Trophoblast cell (in vitro differentiated cells and primary cell): ENCODE data around the gene TMEM91.

Source experiments
- DNase-seq, 2 donors: peaks; one replicate each; pipeline ENCODE4 v3.0.0-alpha.2; 2016
- H2AFZ ChIP-seq: 2 replicates; pipeline ENCODE4 v1.6.1; 2013; ENCODE audit warnings: low read length, moderate library complexity, mild to moderate bottlenecking; ENCODE audit not compliant: insufficient read depth, poor library complexity
- H2AK5ac ChIP-seq: 2 replicates; pipeline ENCODE4 v1.6.1; 2013; ENCODE audit warnings: mild to moderate bottlenecking, low read length
- H2BK120ac ChIP-seq: 2 replicates; pipeline ENCODE4 v1.6.1; 2013; ENCODE audit warnings: low read length, mild to moderate bottlenecking, moderate library complexity; ENCODE audit not compliant: insufficient read depth, poor library complexity
- H2BK12ac ChIP-seq: 2 replicates; pipeline ENCODE4 v1.6.1; 2013; ENCODE audit warnings: mild to moderate bottlenecking, low read length, moderate library complexity
- H2BK5ac ChIP-seq: 2 replicates; pipeline ENCODE4 v1.6.1; 2013; ENCODE audit warnings: low read length, low read depth, moderate library complexity, mild to moderate bottlenecking; ENCODE audit not compliant: poor library complexity
- H3K14ac ChIP-seq: 2 replicates; pipeline ENCODE4 v1.6.1; 2013; ENCODE audit warnings: mild to moderate bottlenecking, low read length
- H3K18ac ChIP-seq: 2 replicates; pipeline ENCODE4 v1.6.1; 2013; ENCODE audit warnings: mild to moderate bottlenecking, low read length
- H3K23ac ChIP-seq: 2 replicates; pipeline ENCODE4 v1.6.1; 2013; ENCODE audit warnings: low read length
- H3K27ac ChIP-seq: 2 replicates; pipeline ENCODE4 v1.5.1; 2013; ENCODE audit warnings: low read depth, mild to moderate bottlenecking, inconsistent platforms, low read length, moderate library complexity
- H3K27me3 ChIP-seq: 2 replicates; pipeline ENCODE4 v1.6.1; 2013; ENCODE audit warnings: inconsistent platforms, mild to moderate bottlenecking, low read length, moderate library complexity; ENCODE audit not compliant: insufficient read depth
- H3K36me3 ChIP-seq, 2 experiments: 1 replicate in 1 of 2; 2 replicates in 1 of 2; pipeline ENCODE4 v1.6.1; 2013; ENCODE audit warnings: low read length in 2 of 2, mild to moderate bottlenecking in 2 of 2, moderate library complexity in 1 of 2; ENCODE audit not compliant: insufficient read depth in 2 of 2, control insufficient read depth in 1 of 2
- H3K4ac ChIP-seq: 2 replicates; pipeline ENCODE4 v1.6.1; 2013; ENCODE audit warnings: low read depth, mild to moderate bottlenecking, low read length, moderate library complexity
- H3K4me1 ChIP-seq, 2 experiments: 1 replicate in 1 of 2; 2 replicates in 1 of 2; pipeline ENCODE4 v1.6.1; 2013; ENCODE audit warnings: low read length in 2 of 2, mild to moderate bottlenecking in 2 of 2, moderate library complexity in 1 of 2; ENCODE audit not compliant: insufficient read depth in 2 of 2, control insufficient read depth in 1 of 2
- H3K4me2 ChIP-seq: 2 replicates; pipeline ENCODE4 v1.6.1; 2013; ENCODE audit warnings: inconsistent platforms, mild to moderate bottlenecking, low read length, moderate library complexity
- H3K4me3 ChIP-seq: 2 replicates; pipeline ENCODE4 v1.5.1; 2013; ENCODE audit warnings: mild to moderate bottlenecking, low read depth, low read length, inconsistent platforms
- H3K79me1 ChIP-seq: one replicate; pipeline ENCODE4 v1.6.1; 2013; ENCODE audit warnings: low read length
- H3K79me2 ChIP-seq: 2 replicates; pipeline ENCODE4 v1.6.1; 2013; ENCODE audit warnings: low read length, mild to moderate bottlenecking; ENCODE audit not compliant: control insufficient read depth, insufficient read depth, poor library complexity
- H3K9ac ChIP-seq: 2 replicates; pipeline ENCODE4 v1.6.1; 2013; ENCODE audit warnings: mild to moderate bottlenecking, low read length
- H3K9me3 ChIP-seq: 2 replicates; pipeline ENCODE4 v1.6.1; 2013; ENCODE audit warnings: low read depth, mild to moderate bottlenecking, control low read depth, inconsistent platforms, low read length; ENCODE audit not compliant: insufficient read depth
- H4K12ac ChIP-seq: 2 replicates; pipeline ENCODE4 v1.6.1; 2013; ENCODE audit warnings: low read depth, mild to moderate bottlenecking, low read length, moderate library complexity
- H4K8ac ChIP-seq: 2 replicates; pipeline ENCODE4 v1.6.1; 2013; ENCODE audit warnings: low read depth, mild to moderate bottlenecking, low read length, moderate library complexity
- H4K91ac ChIP-seq: one replicate; pipeline ENCODE4 v1.6.1; 2013; ENCODE audit warnings: low read depth, mild to moderate bottlenecking, low read length, moderate library complexity
- WGBS: extraction: QIAGEN DNeasy Blood & Tissue Kit; methylation state at CpG from one replicate; pipeline ENCODE4 v1.1.7; 2013; ENCODE audit warnings: missing lambda C conversion rate; ENCODE audit not compliant: insufficient read length, insufficient coverage; ENCODE audit errors: extremely low coverage; 5-methylcytosine and 5-hydroxymethylcytosine counted together

Gene TMEM91

DNA sequence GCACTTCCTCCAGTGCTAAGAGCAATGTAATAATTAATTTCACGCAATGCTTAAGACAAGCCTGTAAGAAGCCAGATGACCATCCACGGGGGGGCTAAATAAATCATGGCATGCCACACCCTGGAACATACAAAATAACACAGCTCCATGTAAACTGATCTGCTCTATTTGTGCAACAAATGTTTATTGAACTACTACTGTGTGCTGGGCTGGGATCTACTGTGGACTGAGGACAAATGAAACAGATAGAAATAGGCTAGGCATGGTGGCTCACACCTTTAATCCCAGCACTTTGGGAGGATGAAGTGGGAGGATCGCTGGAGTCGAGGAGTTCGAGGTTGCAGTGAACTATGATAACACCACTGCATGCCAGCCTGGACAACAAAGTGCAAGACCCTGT lies 43.9 kb upstream of the TMEM91 start:
- Histone ChIP-seq H3K4me3 (no peak overlapping the region), H3K9me3 (peaks cover 3% of the 10 kb centered on the region), H3K79me1 (peaks cover 2% of the 10 kb centered on the region), H3K27ac (no peak overlapping the region), H3K4ac (no peak overlapping the region), H3K9ac (no peak overlapping the region), H3K23ac (no peak overlapping the region), H4K8ac (no peak overlapping the region), H2BK120ac (no peak overlapping the region), H3K36me3 (peaks cover 57 to 62% of the 10 kb centered on the region in 2 experiments), H3K79me2 (no peaks in the 10 kb centered on the region), H3K27me3 (no peaks in the 10 kb centered on the region), H3K4me1 (peaks cover 6 to 8% of the 10 kb centered on the region in 2 experiments), H2BK12ac (no peak overlapping the region), H3K18ac (no peak overlapping the region), H3K14ac (no peak overlapping the region), H2BK5ac (no peak overlapping the region), H2AK5ac (no peak overlapping the region), H4K91ac (no peak overlapping the region), H4K12ac (no peak overlapping the region), H2AFZ (no peak overlapping the region), H3K4me2 (no peak overlapping the region)
- DNase-seq, result no peak
- WGBS, result no CpG with 5 or more reads among the region's 5 CpGs

DNA sequence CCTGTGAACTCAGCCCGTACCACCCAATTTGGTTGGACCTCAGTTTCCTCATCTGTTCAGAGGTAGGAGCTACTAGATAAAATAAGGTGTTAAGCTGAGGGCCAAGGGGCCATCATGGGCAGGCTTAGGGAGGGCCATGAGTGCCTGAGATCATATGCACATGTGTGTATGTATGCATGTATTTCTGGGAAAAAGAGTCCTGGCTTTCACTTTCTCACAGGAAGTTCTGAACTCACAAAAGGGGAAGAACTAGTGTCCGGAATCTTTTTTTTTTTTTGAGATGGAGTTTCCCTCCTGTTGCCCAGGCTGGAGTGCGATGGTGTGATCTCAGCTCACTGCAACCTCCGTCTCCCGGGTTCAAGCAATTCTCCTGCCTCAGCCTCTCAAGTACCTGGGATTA lies 41.5 kb upstream of the TMEM91 start:
- H3K4me2 ChIP-seq, result no peak overlapping the region
- no peak overlapping the region for H4K91ac ChIP-seq
- no peaks in the 10 kb centered on the region for H3K79me2 ChIP-seq
- H3K9ac ChIP-seq, result no peak overlapping the region
- no peak overlapping the region for H3K18ac ChIP-seq
- H3K4me1 ChIP-seq, result no peaks in the 10 kb centered on the region
- DNase-seq, result peak in 1 of 2 donors; percentile 33
- no peak overlapping the region for H3K27ac ChIP-seq
- H3K9me3 ChIP-seq, result peaks cover 3% of the 10 kb centered on the region
- no peaks in the 10 kb centered on the region for H3K27me3 ChIP-seq
- H2AK5ac ChIP-seq, result no peak overlapping the region
- WGBS, result no CpG with 5 or more reads among the region's 5 CpGs
- H2BK5ac ChIP-seq, result no peak overlapping the region
- no peak overlapping the region for H2BK120ac ChIP-seq
- no peak overlapping the region for H4K8ac ChIP-seq
- H3K23ac ChIP-seq, result no peak overlapping the region
- no peaks in the 10 kb centered on the region for H3K79me1 ChIP-seq
- no peak overlapping the region for H2BK12ac ChIP-seq
- no peak overlapping the region for H3K14ac ChIP-seq
- H4K12ac ChIP-seq, result no peak overlapping the region
- no peak overlapping the region for H2AFZ ChIP-seq
- H3K4ac ChIP-seq, result no peak overlapping the region
- H3K36me3 ChIP-seq, result peaks cover 58 to 64% of the 10 kb centered on the region in 2 experiments
- H3K4me3 ChIP-seq, result no peak overlapping the region

DNA sequence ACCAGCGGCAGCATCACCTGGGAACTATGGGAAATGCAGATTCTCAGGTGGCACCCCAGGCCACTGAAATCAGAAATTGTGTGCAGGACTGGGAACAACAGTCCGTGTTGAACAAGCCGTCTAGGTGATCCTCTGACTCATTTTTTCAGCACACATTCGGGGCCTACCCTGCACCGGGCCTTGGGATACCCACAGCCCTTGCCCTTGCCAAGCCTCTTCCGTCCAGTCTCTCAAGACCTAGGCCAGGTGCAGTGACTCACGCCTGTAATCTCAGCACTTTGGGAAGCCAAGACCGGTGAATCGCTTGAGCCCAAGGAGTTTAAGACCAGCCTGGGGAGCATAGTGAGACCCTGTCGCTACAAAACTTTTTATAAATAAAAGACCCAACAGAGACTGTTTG lies 40.9 kb upstream of the TMEM91 start:
- Histone ChIP-seq H2BK120ac (no peak overlapping the region), H3K9ac (no peak overlapping the region), H3K36me3 (peaks cover 55 to 59% of the 10 kb centered on the region in 2 experiments), H3K79me1 (no peaks in the 10 kb centered on the region), H2AK5ac (no peak overlapping the region), H3K18ac (no peak overlapping the region), H3K4me1 (no peaks in the 10 kb centered on the region), H4K12ac (no peak overlapping the region), H3K23ac (no peak overlapping the region), H3K79me2 (no peaks in the 10 kb centered on the region), H2BK5ac (no peak overlapping the region), H3K27me3 (no peaks in the 10 kb centered on the region), H4K91ac (no peak overlapping the region), H3K9me3 (peaks cover 3% of the 10 kb centered on the region), H3K4me3 (no peak overlapping the region), H3K4me2 (no peak overlapping the region), H4K8ac (no peak overlapping the region), H3K4ac (no peak overlapping the region), H2AFZ (no peak overlapping the region), H3K14ac (no peak overlapping the region), H2BK12ac (no peak overlapping the region), H3K27ac (no peak overlapping the region)
- no CpG with 5 or more reads among the region's 10 CpGs for WGBS
- peak in 1 of 2 donors; percentile 27 for DNase-seq

DNA sequence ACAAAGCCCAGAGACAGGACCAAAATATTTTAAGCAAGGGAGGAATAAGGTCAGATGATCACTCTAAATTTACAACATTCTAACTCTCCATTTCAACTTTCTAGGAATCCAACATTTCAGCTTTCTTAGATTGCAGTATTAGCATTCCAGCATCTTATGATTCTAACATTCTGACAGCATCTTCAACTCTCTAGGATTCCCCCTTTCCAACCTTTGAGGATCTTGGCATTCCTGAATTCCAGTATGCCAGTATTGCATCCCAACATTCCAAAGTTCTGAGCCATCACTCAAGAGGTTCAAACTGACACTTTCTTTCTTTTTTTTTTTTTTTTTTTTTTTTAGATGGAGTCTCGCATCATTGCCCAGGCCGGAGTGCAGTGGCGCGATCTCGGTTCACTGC lies 36.4 kb upstream of the TMEM91 start:
- Histone ChIP-seq H3K4me1 (no peaks in the 10 kb centered on the region), H3K14ac (no peak overlapping the region), H3K23ac (no peak overlapping the region), H4K91ac (no peak overlapping the region), H3K18ac (no peak overlapping the region), H3K9me3 (no peaks in the 10 kb centered on the region), H2BK12ac (no peak overlapping the region), H4K12ac (no peak overlapping the region), H3K36me3 (peaks cover 60 to 70% of the 10 kb centered on the region in 2 experiments), H3K27ac (no peak overlapping the region), H3K27me3 (no peaks in the 10 kb centered on the region), H2BK120ac (no peak overlapping the region), H3K79me1 (no peaks in the 10 kb centered on the region), H4K8ac (no peak overlapping the region), H3K4me3 (no peak overlapping the region), H3K4ac (no peak overlapping the region), H2AK5ac (no peak overlapping the region), H3K79me2 (no peaks in the 10 kb centered on the region), H3K9ac (no peak overlapping the region), H3K4me2 (no peak overlapping the region), H2BK5ac (no peak overlapping the region), H2AFZ (no peak overlapping the region)
- DNase-seq, result peak; percentile 51 to 93
- WGBS, result no CpG with 5 or more reads among the region's 5 CpGs
